GM19438 (cell line): Measurements from ENCODE around the gene STARD13.

ENCODE experiments used
- ATAC-seq: cut with Tn5 transposase; IDR thresholded peaks from one replicate; pipeline ENCODE4 v1.9.1; 2021; ENCODE audit warnings: low read depth; ENCODE audit not compliant: unreplicated experiment

The STARD13 gene

GRCh38 chr13:33310245-33311038, 24.9 kb upstream of the STARD13 start:
- ATAC-seq: no peak

- no peak for ATAC-seq
Measured at GRCh38 chr13:33308863-33309262, 23.3 kb upstream of the STARD13 start.

GRCh38 chr13:33307843-33308242, 22.3 kb upstream of the STARD13 start:
- no peak for ATAC-seq

- no peak for ATAC-seq
Measured at GRCh38 chr13:33303855-33304597, 18.5 kb upstream of the STARD13 start.

GRCh38 chr13:33299626-33300025, 14.1 kb upstream of the STARD13 start:
- ATAC-seq: no peak

GRCh38 chr13:33296793-33297425, 11.4 kb upstream of the STARD13 start:
- no peak for ATAC-seq

- no peak for ATAC-seq
Measured at GRCh38 chr13:33292712-33293111, 7.2 kb upstream of the STARD13 start.

GRCh38 chr13:33290421-33290965, 4.9 kb upstream of the STARD13 start:
- ATAC-seq: no peak

- ATAC-seq: no peak
Measured at GRCh38 chr13:33289966-33290365, 4.4 kb upstream of the STARD13 start.

- ATAC-seq: no peak
Measured at GRCh38 chr13:33287142-33287882, 1.8 kb upstream of the STARD13 start.

GRCh38 chr13:33286128-33286527, 573 bp upstream of the STARD13 start:
- no peak for ATAC-seq

- no peak for ATAC-seq
Measured at GRCh38 chr13:33284916-33285315, 639 bp downstream of the STARD13 start.

- ATAC-seq: no peak
Measured at GRCh38 chr13:33284031-33284430, 1.5 kb downstream of the STARD13 start.

GRCh38 chr13:33283195-33283911, 2.2 kb downstream of the STARD13 start:
- no peak for ATAC-seq

- no peak for ATAC-seq
Measured at GRCh38 chr13:33281951-33282595, 3.5 kb downstream of the STARD13 start.

- ATAC-seq: no peak
Measured at GRCh38 chr13:33280923-33281322, 4.6 kb downstream of the STARD13 start.

GRCh38 chr13:33280279-33280905, 5.2 kb downstream of the STARD13 start:
- ATAC-seq: no peak

- ATAC-seq: no peak
Measured at GRCh38 chr13:33279414-33280278, 5.9 kb downstream of the STARD13 start.
